ENCODE measurements around the gene TMC7. TPM values are rescaled to one million over a fixed set of nuclear protein-coding genes. Genes with fewer than 3 reads are reported as not detected.

Gene TMC7
- total and polyA plus RNA-seq, 2 donors from 2014 or later, result 0.30 to 1.2 TPM

GRCh38 chr16:18969050-18969854 is 14.5 kb upstream of the TMC7 start:
- Histone ChIP-seq H3K27ac (ENCODE audit: low read depth in 2 of 2, low read length in 2 of 2) (no peak overlapping the region), H3K27me3 (ENCODE audit: control insufficient read depth, insufficient read depth, low read length) (no peaks in the 10 kb centered on the region), H3K4me3 (ENCODE audit: low read length in 3 of 3) (peak overlapping the region; percentile 39 to 53 (median 42)), H3K9me3 (ENCODE audit: control insufficient read depth in 2 of 3, insufficient read depth in 1 of 3, low read length in 3 of 3) (no peaks in the 10 kb centered on the region), H3K4me1 (ENCODE audit: control insufficient read depth in 2 of 3, insufficient read depth in 2 of 3, low read depth in 1 of 3, low read length in 3 of 3) (no peaks in the 10 kb centered on the region), H3K9ac (ENCODE audit: low read length in 3 of 3) (peak overlapping the region in 1 of 3 donors; percentile 6), H3K36me3 (ENCODE audit: control insufficient read depth in 2 of 3, insufficient read depth in 3 of 3, low read length in 3 of 3) (no peaks in the 10 kb centered on the region)
- FAIRE-seq, result no peak
- intact Hi-C loops (cut with DNase I), result no loop called here
- peak; percentile 89 for TF ChIP-seq CTCF (IDR thresholded peaks at IDR 0.05; ENCODE audit: borderline replicate concordance, extremely low read depth, insufficient read depth)
- peak; percentile 84 to 89 (median 87) for DNase-seq

- H3K4me1 ChIP-seq (ENCODE audit: control insufficient read depth in 2 of 3, insufficient read depth in 2 of 3, low read depth in 1 of 3, low read length in 3 of 3), result no peaks in the 10 kb centered on the region
- DNase-seq (no peak), FAIRE-seq (no peak)
- intact Hi-C loops (cut with DNase I), result no loop called here
- no peak overlapping the region for H3K9ac ChIP-seq (ENCODE audit: low read length in 3 of 3)
- no peaks in the 10 kb centered on the region for H3K9me3 ChIP-seq (ENCODE audit: control insufficient read depth in 2 of 3, insufficient read depth in 1 of 3, low read length in 3 of 3)
- H3K4me3 ChIP-seq (ENCODE audit: low read length in 3 of 3), result no peak overlapping the region
- H3K27ac ChIP-seq (ENCODE audit: low read depth in 2 of 2, low read length in 2 of 2), result no peak overlapping the region
- no peaks in the 10 kb centered on the region for H3K27me3 ChIP-seq (ENCODE audit: control insufficient read depth, insufficient read depth, low read length)
- TF ChIP-seq CTCF (IDR thresholded peaks at IDR 0.05; ENCODE audit: borderline replicate concordance, extremely low read depth, insufficient read depth), result no peak
- no peaks in the 10 kb centered on the region for H3K36me3 ChIP-seq (ENCODE audit: control insufficient read depth in 2 of 3, insufficient read depth in 3 of 3, low read length in 3 of 3)
These were observed 13.9 kb upstream of the TMC7 start for GRCh38 chr16:18969855-18970240.

- Histone ChIP-seq H3K27me3 (ENCODE audit: control insufficient read depth, insufficient read depth, low read length) (no peaks in the 10 kb centered on the region), H3K9me3 (ENCODE audit: control insufficient read depth in 2 of 3, insufficient read depth in 1 of 3, low read length in 3 of 3) (no peaks in the 10 kb centered on the region), H3K4me3 (ENCODE audit: low read length in 3 of 3) (no peak overlapping the region), H3K4me1 (ENCODE audit: control insufficient read depth in 2 of 3, insufficient read depth in 2 of 3, low read depth in 1 of 3, low read length in 3 of 3) (no peaks in the 10 kb centered on the region), H3K9ac (ENCODE audit: low read length in 3 of 3) (no peak overlapping the region), H3K36me3 (ENCODE audit: control insufficient read depth in 2 of 3, insufficient read depth in 3 of 3, low read length in 3 of 3) (no peaks in the 10 kb centered on the region), H3K27ac (ENCODE audit: low read depth in 2 of 2, low read length in 2 of 2) (no peak overlapping the region)
- intact Hi-C loops (cut with DNase I), result no loop called here
- no peak for TF ChIP-seq CTCF (IDR thresholded peaks at IDR 0.05; ENCODE audit: borderline replicate concordance, extremely low read depth, insufficient read depth)
- DNase-seq (no peak), FAIRE-seq (no peak)
These were observed 8.6 kb upstream of the TMC7 start for GRCh38 chr16:18975109-18975508.
